Measurements from ENCODE around the gene TMEM52B. TPM values are rescaled to one million over a fixed set of nuclear protein-coding genes. Genes with fewer than 3 reads are reported as not detected.
"Not testable (repeated sequence)": the region's sequence is repeated elsewhere in the genome, so short reads cannot be mapped to it uniquely, and the experiment has no call there.

Gene TMEM52B
- total RNA-seq, 1 donor from 2014 or later, result 0.68 TPM

DNA sequence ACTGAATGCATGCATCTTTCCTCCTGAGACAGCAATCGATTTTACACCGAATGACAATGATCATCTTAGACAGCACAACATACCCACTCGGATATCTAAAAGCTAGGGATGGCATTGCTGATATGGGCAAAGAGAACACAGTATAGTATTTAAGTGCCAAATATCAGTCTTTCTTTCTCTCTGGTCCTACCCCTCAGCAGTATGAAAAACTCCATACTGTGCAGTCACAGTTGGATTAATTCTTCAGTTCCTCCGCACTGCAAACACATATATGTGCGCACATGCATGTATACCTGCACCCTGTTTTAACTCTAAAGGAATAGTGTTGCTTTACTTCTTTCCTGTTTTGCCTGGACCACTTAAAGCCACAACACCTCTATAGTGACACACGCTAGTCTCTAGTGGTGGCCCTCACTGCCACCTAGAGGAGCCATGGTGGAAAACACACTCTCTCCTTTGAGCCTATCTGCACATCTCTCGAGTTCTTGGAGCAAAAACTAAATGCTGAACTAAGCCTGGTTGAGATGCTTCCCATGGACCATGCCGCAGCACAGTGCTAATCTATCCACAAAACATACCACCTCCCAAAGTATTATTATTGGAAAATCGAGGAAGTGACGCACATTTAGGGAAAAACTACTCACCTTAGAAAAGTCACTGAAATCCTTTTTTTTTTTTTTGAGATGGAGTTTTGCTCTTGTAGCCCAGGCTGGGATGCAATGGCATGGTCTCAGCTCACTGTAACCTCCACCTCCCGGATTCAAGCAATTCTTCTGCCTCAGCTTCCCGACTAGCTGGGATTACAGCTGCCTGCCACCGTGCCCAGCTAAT is 11.9 kb downstream of the TMEM52B start:
- no peak for DNase-seq (ENCODE audit: extremely low spot score, unreplicated experiment)
- H3K9me3 Mint-ChIP-seq, result no peaks in the 10 kb centered on the region
- H3K4me3 Mint-ChIP-seq, result peak overlapping the region; percentile 37
- TF ChIP-seq, protein P1, sequence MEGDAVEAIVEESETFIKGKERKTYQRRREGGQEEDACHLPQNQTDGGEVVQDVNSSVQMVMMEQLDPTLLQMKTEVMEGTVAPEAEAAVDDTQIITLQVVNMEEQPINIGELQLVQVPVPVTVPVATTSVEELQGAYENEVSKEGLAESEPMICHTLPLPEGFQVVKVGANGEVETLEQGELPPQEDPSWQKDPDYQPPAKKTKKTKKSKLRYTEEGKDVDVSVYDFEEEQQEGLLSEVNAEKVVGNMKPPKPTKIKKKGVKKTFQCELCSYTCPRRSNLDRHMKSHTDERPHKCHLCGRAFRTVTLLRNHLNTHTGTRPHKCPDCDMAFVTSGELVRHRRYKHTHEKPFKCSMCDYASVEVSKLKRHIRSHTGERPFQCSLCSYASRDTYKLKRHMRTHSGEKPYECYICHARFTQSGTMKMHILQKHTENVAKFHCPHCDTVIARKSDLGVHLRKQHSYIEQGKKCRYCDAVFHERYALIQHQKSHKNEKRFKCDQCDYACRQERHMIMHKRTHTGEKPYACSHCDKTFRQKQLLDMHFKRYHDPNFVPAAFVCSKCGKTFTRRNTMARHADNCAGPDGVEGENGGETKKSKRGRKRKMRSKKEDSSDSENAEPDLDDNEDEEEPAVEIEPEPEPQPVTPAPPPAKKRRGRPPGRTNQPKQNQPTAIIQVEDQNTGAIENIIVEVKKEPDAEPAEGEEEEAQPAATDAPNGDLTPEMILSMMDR (conservative IDR thresholded peaks at IDR 0.05), result peak; percentile 73
- no peaks in the 10 kb centered on the region for H3K36me3 Mint-ChIP-seq
- H3K27me3 Mint-ChIP-seq, result peaks cover 8% of the 10 kb centered on the region
- peak overlapping the region; percentile 92 for H3K27ac Mint-ChIP-seq
- peaks cover 4% of the 10 kb centered on the region for H3K4me1 Mint-ChIP-seq (ENCODE audit: unreplicated experiment)

DNA sequence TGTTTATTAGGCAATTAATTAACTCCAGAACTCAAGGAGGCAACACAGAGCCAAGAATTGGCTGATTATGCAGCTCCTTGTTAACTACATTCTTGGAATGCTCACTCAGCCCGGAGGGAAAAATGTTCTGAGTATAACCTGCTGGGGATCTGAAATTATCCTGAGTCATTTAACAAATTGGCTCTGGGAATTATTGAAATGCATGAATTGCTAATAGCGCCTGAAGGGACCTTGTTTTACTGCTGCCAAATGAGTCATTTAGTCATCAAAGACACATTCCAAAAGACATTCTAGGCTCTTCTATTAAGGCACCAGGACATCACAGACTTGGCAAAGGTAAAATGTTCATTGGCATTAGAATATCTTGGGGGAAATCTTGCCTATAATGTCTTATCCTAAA is 13.0 kb downstream of the TMEM52B start:
- Mint-ChIP-seq H3K4me3 (no peak overlapping the region), H3K27ac (peak overlapping the region; percentile 92), H3K27me3 (peaks cover 8% of the 10 kb centered on the region), H3K36me3 (no peaks in the 10 kb centered on the region), H3K4me1 (ENCODE audit: unreplicated experiment) (peaks cover 4% of the 10 kb centered on the region), H3K9me3 (no peaks in the 10 kb centered on the region)
- TF ChIP-seq, protein P1 (conservative IDR thresholded peaks at IDR 0.05), result no peak
- no peak for DNase-seq (ENCODE audit: extremely low spot score, unreplicated experiment)

DNA sequence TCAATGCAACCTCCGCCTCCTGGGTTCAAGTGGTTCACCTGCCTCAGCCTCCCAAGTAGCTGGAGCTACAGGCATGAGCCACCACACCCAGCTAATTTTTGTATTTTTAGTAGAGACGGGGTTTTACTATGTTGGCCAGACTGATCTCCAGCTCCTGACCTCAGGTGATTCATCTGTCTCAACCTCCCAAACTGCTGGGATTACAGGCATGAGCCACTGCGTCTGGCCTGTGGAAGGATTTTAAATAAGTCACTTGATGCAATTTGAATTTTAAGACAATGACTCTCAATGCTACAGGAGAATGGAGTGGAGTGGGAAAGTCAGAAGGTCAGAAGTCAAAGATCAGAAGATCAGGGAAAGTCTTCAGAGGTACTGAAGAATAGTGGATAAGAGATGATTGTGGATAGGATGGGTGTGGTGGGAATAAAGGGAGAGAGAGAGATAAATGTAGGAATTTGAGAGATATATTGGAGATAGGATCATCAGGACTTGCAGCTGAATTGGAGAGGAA is 15.4 kb downstream of the TMEM52B start:
- DNase-seq (ENCODE audit: extremely low spot score, unreplicated experiment), result no peak
- no peak overlapping the region for H3K27ac Mint-ChIP-seq
- H3K27me3 Mint-ChIP-seq, result peaks cover 8% of the 10 kb centered on the region
- peaks cover 4% of the 10 kb centered on the region for H3K4me1 Mint-ChIP-seq (ENCODE audit: unreplicated experiment)
- H3K4me3 Mint-ChIP-seq, result no peak overlapping the region
- TF ChIP-seq, protein P1 (conservative IDR thresholded peaks at IDR 0.05), result no peak
- H3K36me3 Mint-ChIP-seq, result no peaks in the 10 kb centered on the region
- no peaks in the 10 kb centered on the region for H3K9me3 Mint-ChIP-seq

DNA sequence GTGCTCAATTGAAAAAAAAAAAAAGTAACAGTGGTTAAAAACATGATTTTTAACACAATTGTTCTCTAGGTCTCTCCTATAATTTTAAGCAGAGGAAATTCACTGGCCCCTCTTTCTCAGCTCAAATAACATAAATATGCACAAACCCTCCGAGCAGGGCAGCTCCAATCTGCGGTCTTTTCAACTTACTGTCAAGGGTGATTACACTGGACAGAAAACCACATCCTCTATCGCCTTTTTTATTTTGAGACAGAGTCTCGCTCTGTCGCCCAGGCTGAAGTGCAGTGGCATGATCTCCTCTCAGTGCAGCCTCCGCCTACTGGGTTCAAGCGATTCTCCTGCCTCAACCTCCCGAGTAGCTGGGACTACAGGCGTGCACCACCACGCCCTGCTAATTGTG is 17.4 kb downstream of the TMEM52B start:
- no peak for DNase-seq (ENCODE audit: extremely low spot score, unreplicated experiment)
- Mint-ChIP-seq H3K4me3 (no peak overlapping the region), H3K4me1 (ENCODE audit: unreplicated experiment) (no peaks in the 10 kb centered on the region), H3K27ac (no peak overlapping the region), H3K9me3 (no peaks in the 10 kb centered on the region), H3K27me3 (peaks cover 8% of the 10 kb centered on the region), H3K36me3 (no peaks in the 10 kb centered on the region)
- TF ChIP-seq, protein P1 (conservative IDR thresholded peaks at IDR 0.05), result no peak

DNA sequence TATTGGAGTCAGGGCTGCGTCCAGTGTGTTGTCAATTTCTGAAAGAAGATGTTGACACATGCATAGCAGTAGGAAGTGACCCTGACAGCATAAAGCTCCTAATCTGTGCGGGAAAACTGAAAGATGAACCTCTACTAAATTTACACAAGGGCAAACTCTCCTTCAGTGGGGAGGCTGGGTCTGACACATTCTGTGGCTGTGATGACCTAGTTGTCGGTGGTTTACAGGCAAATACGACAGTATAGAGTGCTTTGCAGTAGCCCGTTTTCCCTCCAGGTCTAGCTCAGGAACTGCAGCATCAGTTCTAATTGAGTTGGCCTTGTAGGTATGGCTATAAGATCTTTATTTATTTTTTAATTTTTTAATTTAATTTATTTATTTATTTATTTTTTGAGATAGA is 19.0 kb downstream of the TMEM52B start:
- Mint-ChIP-seq H3K36me3 (no peaks in the 10 kb centered on the region), H3K27me3 (peaks cover 8% of the 10 kb centered on the region), H3K9me3 (no peaks in the 10 kb centered on the region), H3K4me3 (no peak overlapping the region), H3K4me1 (ENCODE audit: unreplicated experiment) (no peaks in the 10 kb centered on the region), H3K27ac (no peak overlapping the region)
- no peak for DNase-seq (ENCODE audit: extremely low spot score, unreplicated experiment)
- TF ChIP-seq, protein P1 (conservative IDR thresholded peaks at IDR 0.05), result no peak

DNA sequence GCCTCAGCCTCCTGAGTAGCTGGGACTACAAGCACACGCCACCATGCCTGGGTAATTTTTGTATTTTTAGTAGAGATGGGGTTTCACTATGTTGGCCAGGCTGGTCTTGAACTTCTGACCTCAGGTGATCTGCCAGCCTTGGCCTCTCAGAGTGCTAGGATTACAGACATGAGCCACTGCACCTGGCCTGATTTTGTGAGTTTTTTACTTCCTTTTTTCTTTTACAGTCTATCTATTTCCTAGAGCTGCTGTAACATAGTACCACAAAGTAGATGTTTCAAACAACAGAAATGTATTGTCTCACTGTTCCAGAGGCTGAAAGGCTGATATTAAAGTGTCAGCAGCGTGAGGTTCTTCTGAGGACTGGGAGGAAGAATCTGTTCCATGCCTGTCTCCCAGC is 25.7 kb downstream of the TMEM52B start:
- H3K4me1 Mint-ChIP-seq (ENCODE audit: unreplicated experiment); H3K9me3 Mint-ChIP-seq; H3K27me3 Mint-ChIP-seq; H3K36me3 Mint-ChIP-seq; DNase-seq (ENCODE audit: extremely low spot score, unreplicated experiment); H3K4me3 Mint-ChIP-seq: not testable (repeated sequence)
- H3K27ac Mint-ChIP-seq, result peak overlapping the region; percentile 99

All from type B pancreatic cell (in vitro differentiated cells).